PC-3 (cell line): ENCODE data around the gene LRRC8A. TPM values are rescaled to one million over a fixed set of nuclear protein-coding genes. Genes with fewer than 3 reads are reported as not detected.

ENCODE experiments used
- ATAC-seq: fragments of 200-7000 bp; cut with Tn5 transposase; 2 replicates; pipeline ENCODE4 v1.9.1; 2020; ENCODE audit warnings: mild to moderate bottlenecking, moderate library complexity
- BruUV-seq: library from RNA; stranded (reverse); fragments of 400-500 nt; replicated peaks from 2 replicates; lab custom pipeline; 2021; lab: Mats Ljungman, UMichigan
- CTCF ChIA-PET: fragments of 300-600 bp; sonication (Branson Sonifier 250); formaldehyde crosslinking; loops from one replicate; lab custom pipeline; 2022; ENCODE audit warnings: antibody characterized with exemption; lab: Charles Lee
- POLR2A ChIA-PET: fragments of 300-600 bp; sonication (Branson Sonifier 250); formaldehyde crosslinking; loops from one replicate; lab custom pipeline; 2022; ENCODE audit warnings: antibody characterized with exemption; ENCODE audit not compliant: unreplicated experiment; lab: Charles Lee
- DNase-seq: peaks from one replicate; pipeline ENCODE4 v3.0.0-alpha.2; 2015
- H2AFZ ChIP-seq: fragments of 300-600 bp; sonication (generic); 2 replicates; pipeline ENCODE4 v1.6.0; 2016; ENCODE audit warnings: antibody characterized with exemption, low read length
- H3F3A ChIP-seq: fragments of 300-600 bp; sonication (generic); one replicate; pipeline ENCODE4 v1.6.0; 2017; ENCODE audit warnings: antibody characterized with exemption, low read length, control low read depth, mild to moderate bottlenecking; ENCODE audit not compliant: unreplicated experiment
- H3K27ac ChIP-seq: fragments of 300-600 bp; sonication (generic); 2 replicates; pipeline ENCODE4 v1.5.1; 2016; ENCODE audit warnings: mild to moderate bottlenecking, low read length
- H3K27me3 ChIP-seq: fragments of 300-600 bp; sonication (generic); 2 replicates; pipeline ENCODE4 v1.6.1; 2016; ENCODE audit warnings: low read length, mixed read lengths
- H3K36me3 ChIP-seq: fragments of 300-600 bp; sonication (generic); 2 replicates; pipeline ENCODE4 v1.6.1; 2016; ENCODE audit warnings: low read depth, mixed run types, low read length, mixed read lengths
- H3K4me1 ChIP-seq: fragments of 300-600 bp; sonication (generic); 2 replicates; pipeline ENCODE4 v1.5.1; 2016; ENCODE audit warnings: low read length; ENCODE audit not compliant: insufficient read depth
- H3K4me2 ChIP-seq: fragments of 300-600 bp; sonication (generic); 2 replicates; pipeline ENCODE4 v1.6.0; 2016; ENCODE audit warnings: low read length
- H3K4me3 ChIP-seq: fragments of 300-600 bp; sonication (generic); 2 replicates; pipeline ENCODE4 v1.5.1; 2016; ENCODE audit warnings: mild to moderate bottlenecking, low read length, mixed read lengths
- H3K79me2 ChIP-seq: fragments of 300-600 bp; sonication (generic); 2 replicates; pipeline ENCODE4 v1.6.1; 2017; ENCODE audit warnings: low read length, mixed read lengths
- H3K9ac ChIP-seq: fragments of 300-600 bp; sonication (generic); 2 replicates; pipeline ENCODE4 v1.6.0; 2016; ENCODE audit warnings: mild to moderate bottlenecking, low read length
- H3K9me2 ChIP-seq: fragments of 300-600 bp; sonication (generic); replicated peaks from 2 replicates; pipeline ENCODE4 v1.6.1; 2016; ENCODE audit warnings: mixed run types, low read length, mixed read lengths
- H3K9me3 ChIP-seq: fragments of 300-600 bp; sonication (generic); 2 replicates; pipeline ENCODE4 v1.6.1; 2016; ENCODE audit warnings: low read length, mixed read lengths
- H4K20me1 ChIP-seq: fragments of 300-600 bp; sonication (generic); 2 replicates; pipeline ENCODE4 v1.6.1; 2016; ENCODE audit warnings: low read length, mixed read lengths
- EZH2 ChIP-seq: fragments of 300-600 bp; sonication (generic); IDR thresholded peaks from one replicate; pipeline ENCODE4 v1.6.1; 2017; ENCODE audit warnings: antibody characterized with exemption, mild to moderate bottlenecking, low read length; ENCODE audit not compliant: unreplicated experiment
- EZH2phosphoT487 ChIP-seq: fragments of 300-600 bp; sonication (generic); IDR thresholded peaks from 2 replicates; pipeline ENCODE4 v1.6.1; 2018; ENCODE audit warnings: mild to moderate bottlenecking, antibody characterized with exemption, low read length, borderline replicate concordance
- intact Hi-C: fragments of 100-400 bp; cut with micrococcal nuclease; formaldehyde crosslinking; loops from 2 replicates; pipeline ENCODE4 v1.9.0; 2023
- total RNA-seq: library from RNA; depleted of rRNA; stranded (reverse); fragments of >200 nt; gene quantifications from 2 replicates; pipeline ENCODE4 v1.2.3, GENCODE V29; 2014
- TF ChIP-seq, protein P1 (sequence below): fragments of 300-600 bp; sonication (generic); conservative IDR thresholded peaks from 2 replicates; pipeline ENCODE4 v1.5.1; 2017; ENCODE audit warnings: antibody characterized with exemption, low read depth, mild to moderate bottlenecking, low read length

LRRC8A gene
- total RNA-seq, 1 experiment from 2014 or later: 65.5 TPM

DNA sequence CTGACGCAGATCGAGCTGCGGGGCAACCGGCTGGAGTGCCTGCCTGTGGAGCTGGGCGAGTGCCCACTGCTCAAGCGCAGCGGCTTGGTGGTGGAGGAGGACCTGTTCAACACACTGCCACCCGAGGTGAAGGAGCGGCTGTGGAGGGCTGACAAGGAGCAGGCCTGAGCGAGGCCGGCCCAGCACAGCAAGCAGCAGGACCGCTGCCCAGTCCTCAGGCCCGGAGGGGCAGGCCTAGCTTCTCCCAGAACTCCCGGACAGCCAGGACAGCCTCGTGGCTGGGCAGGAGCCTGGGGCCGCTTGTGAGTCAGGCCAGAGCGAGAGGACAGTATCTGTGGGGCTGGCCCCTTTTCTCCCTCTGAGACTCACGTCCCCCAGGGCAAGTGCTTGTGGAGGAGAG, 34.3 kb downstream of the LRRC8A start:
- ATAC-seq (no peak), DNase-seq (peak; percentile 33)
- Histone ChIP-seq H3K9ac (no peak overlapping the region), H3K79me2 (peaks cover 37% of the 10 kb centered on the region), H3K9me2 (no peaks in the 10 kb centered on the region), H3K4me2 (no peak overlapping the region), H3K27me3 (no peaks in the 10 kb centered on the region), H4K20me1 (no peaks in the 10 kb centered on the region), H3K27ac (peak overlapping the region; percentile 75), H3F3A (no peaks in the 10 kb centered on the region), H2AFZ (no peak overlapping the region), H3K4me3 (no peak overlapping the region), H3K36me3 (peaks cover 19% of the 10 kb centered on the region), H3K4me1 (peaks cover 49% of the 10 kb centered on the region), H3K9me3 (no peaks in the 10 kb centered on the region)
- intact Hi-C loops: loop anchor here (5.0 kb wide), 1 partner anchor 34 kb away; the partner anchor contains the start of genes KYAT1 and LRRC8A
- TF ChIP-seq EZH2phosphoT487: no peak
- ChIA-PET CTCF (no interaction called here), POLR2A (no interaction called here)
- no TSS peak for BruUV-seq

DNA sequence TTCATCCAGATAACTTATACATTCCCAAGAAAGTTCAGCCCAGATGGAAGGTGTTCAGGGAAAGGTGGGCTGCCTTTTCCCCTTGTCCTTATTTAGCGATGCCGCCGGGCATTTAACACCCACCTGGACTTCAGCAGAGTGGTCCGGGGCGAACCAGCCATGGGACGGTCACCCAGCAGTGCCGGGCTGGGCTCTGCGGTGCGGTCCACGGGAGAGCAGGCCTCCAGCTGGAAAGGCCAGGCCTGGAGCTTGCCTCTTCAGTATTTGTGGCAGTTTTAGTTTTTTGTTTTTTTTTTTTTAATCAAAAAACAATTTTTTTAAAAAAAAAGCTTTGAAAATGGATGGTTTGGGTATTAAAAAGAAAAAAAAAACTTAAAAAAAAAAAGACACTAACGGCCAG, 34.8 kb downstream of the LRRC8A start:
- ChIA-PET CTCF (interaction anchor here (0.7 kb wide), 1 partner anchor 99 kb away, joined by 3 read pairs; no protein-coding TSS in a partner anchor), POLR2A (no interaction called here)
- H3K27me3 ChIP-seq: no peaks in the 10 kb centered on the region
- H2AFZ ChIP-seq: no peak overlapping the region
- H4K20me1 ChIP-seq: no peaks in the 10 kb centered on the region
- peak overlapping the region; percentile 38; the same call in 1 of the 2 replicates for H3K9ac ChIP-seq
- no peaks in the 10 kb centered on the region for H3K9me3 ChIP-seq
- peaks cover 19% of the 10 kb centered on the region for H3K36me3 ChIP-seq
- H3K9me2 ChIP-seq: no peaks in the 10 kb centered on the region
- no peak for ATAC-seq
- no peak for TF ChIP-seq EZH2
- TF ChIP-seq, protein P1, sequence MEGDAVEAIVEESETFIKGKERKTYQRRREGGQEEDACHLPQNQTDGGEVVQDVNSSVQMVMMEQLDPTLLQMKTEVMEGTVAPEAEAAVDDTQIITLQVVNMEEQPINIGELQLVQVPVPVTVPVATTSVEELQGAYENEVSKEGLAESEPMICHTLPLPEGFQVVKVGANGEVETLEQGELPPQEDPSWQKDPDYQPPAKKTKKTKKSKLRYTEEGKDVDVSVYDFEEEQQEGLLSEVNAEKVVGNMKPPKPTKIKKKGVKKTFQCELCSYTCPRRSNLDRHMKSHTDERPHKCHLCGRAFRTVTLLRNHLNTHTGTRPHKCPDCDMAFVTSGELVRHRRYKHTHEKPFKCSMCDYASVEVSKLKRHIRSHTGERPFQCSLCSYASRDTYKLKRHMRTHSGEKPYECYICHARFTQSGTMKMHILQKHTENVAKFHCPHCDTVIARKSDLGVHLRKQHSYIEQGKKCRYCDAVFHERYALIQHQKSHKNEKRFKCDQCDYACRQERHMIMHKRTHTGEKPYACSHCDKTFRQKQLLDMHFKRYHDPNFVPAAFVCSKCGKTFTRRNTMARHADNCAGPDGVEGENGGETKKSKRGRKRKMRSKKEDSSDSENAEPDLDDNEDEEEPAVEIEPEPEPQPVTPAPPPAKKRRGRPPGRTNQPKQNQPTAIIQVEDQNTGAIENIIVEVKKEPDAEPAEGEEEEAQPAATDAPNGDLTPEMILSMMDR: no peak
- no peak for TF ChIP-seq EZH2phosphoT487
- TSS peak; percentile 60 for BruUV-seq
- H3K79me2 ChIP-seq: peaks cover 37% of the 10 kb centered on the region
- no peaks in the 10 kb centered on the region for H3F3A ChIP-seq
- H3K4me3 ChIP-seq: no peak overlapping the region
- H3K4me1 ChIP-seq: peaks cover 43% of the 10 kb centered on the region
- H3K4me2 ChIP-seq: no peak overlapping the region
- no peak for DNase-seq
- intact Hi-C loops: loop anchor here (5.0 kb wide), 1 partner anchor 34 kb away; the partner anchor contains the start of genes KYAT1 and LRRC8A
- H3K27ac ChIP-seq: peak overlapping the region; percentile 75

DNA sequence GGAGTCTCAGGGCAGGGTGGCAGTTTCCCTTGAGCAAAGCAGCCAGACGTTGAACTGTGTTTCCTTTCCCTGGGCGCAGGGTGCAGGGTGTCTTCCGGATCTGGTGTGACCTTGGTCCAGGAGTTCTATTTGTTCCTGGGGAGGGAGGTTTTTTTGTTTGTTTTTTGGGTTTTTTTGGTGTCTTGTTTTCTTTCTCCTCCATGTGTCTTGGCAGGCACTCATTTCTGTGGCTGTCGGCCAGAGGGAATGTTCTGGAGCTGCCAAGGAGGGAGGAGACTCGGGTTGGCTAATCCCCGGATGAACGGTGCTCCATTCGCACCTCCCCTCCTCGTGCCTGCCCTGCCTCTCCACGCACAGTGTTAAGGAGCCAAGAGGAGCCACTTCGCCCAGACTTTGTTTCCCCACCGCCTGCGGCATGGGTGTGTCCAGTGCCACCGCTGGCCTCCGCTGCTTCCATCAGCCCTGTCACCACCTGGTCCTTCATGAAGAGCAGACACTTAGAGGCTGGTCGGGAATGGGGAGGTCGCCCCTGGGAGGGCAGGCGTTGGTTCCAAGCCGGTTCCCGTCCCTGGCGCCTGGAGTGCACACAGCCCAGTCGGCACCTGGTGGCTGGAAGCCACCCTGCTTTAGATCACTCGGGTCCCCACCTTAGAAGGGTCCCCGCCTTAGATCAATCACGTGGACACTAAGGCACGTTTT, 35.4 kb downstream of the LRRC8A start:
- Histone ChIP-seq H4K20me1 (no peaks in the 10 kb centered on the region), H3K27me3 (no peaks in the 10 kb centered on the region), H3K4me1 (peaks cover 38% of the 10 kb centered on the region), H3K9ac (0 out of 2 replicates have a peak overlapping the region, but pooled peaks have one; percentile 38), H3K27ac (peak overlapping the region; percentile 75), H3K79me2 (peaks cover 37% of the 10 kb centered on the region), H3F3A (no peaks in the 10 kb centered on the region), H3K4me2 (no peak overlapping the region), H3K9me2 (no peaks in the 10 kb centered on the region), H2AFZ (no peak overlapping the region), H3K36me3 (peaks cover 19% of the 10 kb centered on the region), H3K9me3 (no peaks in the 10 kb centered on the region), H3K4me3 (no peak overlapping the region)
- ChIA-PET POLR2A (no interaction called here), CTCF (interaction anchor here (0.7 kb wide), 1 partner anchor 99 kb away, joined by 3 read pairs; no protein-coding TSS in a partner anchor)
- intact Hi-C loops: loop anchor here (5.0 kb wide), 1 partner anchor 35 kb away; the partner anchor contains the start of genes KYAT1 and LRRC8A
- no peak for TF ChIP-seq EZH2phosphoT487
- TF ChIP-seq, protein P1: no peak
- peak; percentile 41 for ATAC-seq
- TSS peak; percentile 10 for BruUV-seq
- peak; percentile 78 for DNase-seq
